ENCODE measurements around the gene PRADC1. TPM values are rescaled to one million over a fixed set of nuclear protein-coding genes. Genes with fewer than 3 reads are reported as not detected.

The PRADC1 gene
- total and polyA plus RNA-seq, 4 experiments from 2014 or later, result 7.0 to 41.5 (median 14.0) TPM

GRCh38 chr2:73255007-73255644 lies 22.1 kb upstream of the PRADC1 start:
- Histone ChIP-seq H3K27me3 (ENCODE audit: insufficient read depth, low read length) (no peaks in the 10 kb centered on the region), H3K4me3 (ENCODE audit: low read length in 2 of 2) (no peak overlapping the region), H3K36me3 (ENCODE audit: insufficient read depth, low read length) (peaks cover 30% of the 10 kb centered on the region), H3K4me1 (ENCODE audit: insufficient read depth, low read length) (peaks cover 8% of the 10 kb centered on the region), H3K9me3 (ENCODE audit: control insufficient read depth in 1 of 2, low read length in 2 of 2) (no peaks in the 10 kb centered on the region), H3K27ac (ENCODE audit: low read depth, low read length) (no peak overlapping the region)
- ChIA-PET POLR2A (ENCODE audit: partially characterized antibody) (no interaction called here), CTCF (ENCODE audit: partially characterized antibody) (no interaction called here)
- Mint-ChIP-seq H3K27ac (peak overlapping the region in 1 of 7 donors; percentile 29), H3K36me3 (peaks cover 27 to 37% of the 10 kb centered on the region in 2 donors), H3K9me3 (peaks cover 0 to 2% (median 0%) of the 10 kb centered on the region in 8 donors), H3K4me1 (peaks cover 1 to 21% (median 5%) of the 10 kb centered on the region in 4 donors), H3K27me3 (no peaks in the 10 kb centered on the region), H3K4me3 (no peak overlapping the region)
- no peak for DNase-seq
- intact Hi-C loops (cut with micrococcal nuclease), result no loop called here

- Mint-ChIP-seq H3K4me3 (no peak overlapping the region), H3K27ac (peak overlapping the region in 2 of 7 donors; percentile 29 to 48), H3K27me3 (no peaks in the 10 kb centered on the region), H3K4me1 (peaks cover 1 to 21% (median 5%) of the 10 kb centered on the region in 4 donors), H3K36me3 (peaks cover 34 to 43% of the 10 kb centered on the region in 2 donors), H3K9me3 (peaks cover 0 to 2% (median 0%) of the 10 kb centered on the region in 8 donors)
- H3K4me1 ChIP-seq (ENCODE audit: insufficient read depth, low read length), result peaks cover 8% of the 10 kb centered on the region
- intact Hi-C loops (cut with micrococcal nuclease), result no loop called here
- H3K27me3 ChIP-seq (ENCODE audit: insufficient read depth, low read length), result no peaks in the 10 kb centered on the region
- POLR2A ChIA-PET (ENCODE audit: partially characterized antibody), result interaction anchor here (1.8 kb wide), 1 partner anchor 20 kb away, joined by 11 read pairs; the partner anchor contains the start of gene CCT7
- DNase-seq, result no peak
- CTCF ChIA-PET (ENCODE audit: partially characterized antibody), result interaction anchor here (1.4 kb wide), 1 partner anchor 19 kb away, joined by 3 read pairs; no protein-coding TSS in a partner anchor
- H3K9me3 ChIP-seq (ENCODE audit: control insufficient read depth in 1 of 2, low read length in 2 of 2), result no peaks in the 10 kb centered on the region
- H3K27ac ChIP-seq (ENCODE audit: low read depth, low read length), result no peak overlapping the region
- peaks cover 36% of the 10 kb centered on the region for H3K36me3 ChIP-seq (ENCODE audit: insufficient read depth, low read length)
- H3K4me3 ChIP-seq (ENCODE audit: low read length in 2 of 2), result no peak overlapping the region
These were observed 21.4 kb upstream of the PRADC1 start for GRCh38 chr2:73254343-73255006.

DNA sequence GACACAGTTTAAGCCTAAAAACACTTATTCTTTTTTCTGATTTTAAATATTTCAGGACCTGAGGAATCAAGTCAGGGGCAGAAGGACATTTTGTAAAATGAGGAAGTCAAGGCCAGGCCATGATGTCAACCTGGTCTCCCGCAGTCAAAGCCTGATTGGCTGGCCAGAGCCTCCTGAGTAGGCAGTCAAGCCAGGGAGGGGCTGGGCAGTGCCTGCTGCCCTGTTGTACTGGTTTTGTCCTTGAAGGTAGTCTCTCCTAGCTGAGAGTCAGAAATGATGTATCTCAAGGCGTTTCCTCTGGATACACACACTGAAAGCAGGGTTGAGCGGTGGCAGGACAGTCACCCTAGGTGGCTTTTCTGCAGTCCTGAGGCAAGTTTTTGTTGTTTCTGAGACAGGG lies 20.9 kb upstream of the PRADC1 start:
- POLR2A ChIA-PET (ENCODE audit: partially characterized antibody), result interaction anchor here (1.8 kb wide), 1 partner anchor 19 kb away, joined by 11 read pairs; the partner anchor contains the start of gene CCT7
- Histone ChIP-seq H3K4me3 (ENCODE audit: low read length in 2 of 2) (no peak overlapping the region), H3K27me3 (ENCODE audit: insufficient read depth, low read length) (no peaks in the 10 kb centered on the region), H3K4me1 (ENCODE audit: insufficient read depth, low read length) (peaks cover 8% of the 10 kb centered on the region), H3K27ac (ENCODE audit: low read depth, low read length) (no peak overlapping the region), H3K9me3 (ENCODE audit: control insufficient read depth in 1 of 2, low read length in 2 of 2) (no peaks in the 10 kb centered on the region), H3K36me3 (ENCODE audit: insufficient read depth, low read length) (peaks cover 42% of the 10 kb centered on the region)
- peaks cover 1 to 21% (median 5%) of the 10 kb centered on the region in 4 donors for H3K4me1 Mint-ChIP-seq
- CTCF ChIA-PET (ENCODE audit: partially characterized antibody), result interaction anchor here (1.4 kb wide), 1 partner anchor 18 kb away, joined by 3 read pairs; no protein-coding TSS in a partner anchor
- H3K9me3 Mint-ChIP-seq, result peaks cover 0 to 2% (median 0%) of the 10 kb centered on the region in 8 donors
- peaks cover 38 to 48% of the 10 kb centered on the region in 2 donors for H3K36me3 Mint-ChIP-seq
- no peak overlapping the region for H3K27ac Mint-ChIP-seq
- no peaks in the 10 kb centered on the region for H3K27me3 Mint-ChIP-seq
- intact Hi-C loops (cut with micrococcal nuclease), result no loop called here
- no peak for DNase-seq
- no peak overlapping the region for H3K4me3 Mint-ChIP-seq

DNA sequence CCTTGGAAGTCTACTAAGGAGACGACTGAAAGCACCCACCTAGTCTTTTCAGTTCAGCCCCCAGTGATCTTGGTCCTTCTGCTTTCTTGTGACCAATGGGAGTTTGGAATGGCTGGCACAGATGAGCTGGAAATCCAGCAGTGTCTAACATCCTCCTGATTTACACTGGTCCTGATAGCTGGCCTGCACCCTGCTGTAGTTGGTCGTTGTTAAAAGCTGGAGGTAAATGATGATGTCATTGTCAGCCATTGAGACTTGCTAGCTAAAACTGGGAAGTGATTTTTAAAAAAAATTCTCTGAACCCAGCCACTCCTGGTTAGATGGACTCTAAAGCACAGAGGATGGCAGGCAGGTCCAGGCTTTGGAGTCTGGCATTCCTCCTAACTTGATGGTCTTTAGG lies 20.4 kb upstream of the PRADC1 start:
- CTCF ChIA-PET (ENCODE audit: partially characterized antibody), result interaction anchor here (1.4 kb wide), 1 partner anchor 18 kb away, joined by 3 read pairs; no protein-coding TSS in a partner anchor
- Mint-ChIP-seq H3K4me3 (no peak overlapping the region), H3K36me3 (peaks cover 41 to 53% of the 10 kb centered on the region in 2 donors), H3K4me1 (peaks cover 1 to 21% (median 5%) of the 10 kb centered on the region in 4 donors), H3K27me3 (no peaks in the 10 kb centered on the region), H3K27ac (no peak overlapping the region), H3K9me3 (peaks cover 0 to 2% (median 0%) of the 10 kb centered on the region in 8 donors)
- Histone ChIP-seq H3K4me1 (ENCODE audit: insufficient read depth, low read length) (peaks cover 8% of the 10 kb centered on the region), H3K4me3 (ENCODE audit: low read length in 2 of 2) (no peak overlapping the region), H3K9me3 (ENCODE audit: control insufficient read depth in 1 of 2, low read length in 2 of 2) (no peaks in the 10 kb centered on the region), H3K36me3 (ENCODE audit: insufficient read depth, low read length) (peaks cover 47% of the 10 kb centered on the region), H3K27ac (ENCODE audit: low read depth, low read length) (no peak overlapping the region), H3K27me3 (ENCODE audit: insufficient read depth, low read length) (no peaks in the 10 kb centered on the region)
- DNase-seq, result no peak
- POLR2A ChIA-PET (ENCODE audit: partially characterized antibody), result interaction anchor here (1.8 kb wide), 1 partner anchor 19 kb away, joined by 11 read pairs; the partner anchor contains the start of gene CCT7
- intact Hi-C loops (cut with micrococcal nuclease), result no loop called here

DNA sequence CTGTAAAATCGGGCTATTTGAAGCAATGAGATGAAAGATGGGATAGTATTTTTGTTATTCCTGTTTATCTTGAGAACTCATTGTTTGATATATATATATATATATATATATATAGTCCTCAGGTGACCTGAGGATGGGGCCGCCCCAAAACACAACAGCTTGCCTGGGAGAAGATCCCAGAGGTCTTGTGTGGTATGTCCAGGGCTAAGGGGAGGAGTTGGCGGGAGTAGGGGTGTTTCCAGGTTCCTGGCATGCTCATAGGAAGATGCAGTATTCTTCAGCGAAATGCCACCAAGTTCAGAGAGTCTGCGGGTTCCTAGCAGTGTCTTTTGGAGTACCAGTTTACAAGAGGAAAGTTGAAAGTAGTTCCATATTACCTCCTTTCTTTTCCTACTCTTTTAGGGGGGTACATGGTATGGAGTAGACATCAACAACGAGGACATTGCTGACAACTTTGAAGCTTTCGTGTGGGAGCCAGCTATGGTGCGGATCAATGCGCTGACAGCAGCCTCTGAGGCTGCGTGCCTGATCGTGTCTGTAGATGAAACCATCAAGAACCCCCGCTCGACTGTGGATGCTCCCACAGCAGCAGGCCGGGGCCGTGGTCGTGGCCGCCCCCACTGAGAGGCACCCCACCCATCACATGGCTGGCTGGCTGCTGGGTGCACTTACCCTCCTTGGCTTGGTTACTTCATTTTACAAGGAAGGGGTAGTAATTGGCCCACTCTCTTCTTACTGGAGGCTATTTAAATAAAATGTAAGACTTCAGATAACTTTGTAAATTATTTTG lies 19.4 kb upstream of the PRADC1 start:
- Histone ChIP-seq H3K27me3 (ENCODE audit: insufficient read depth, low read length) (no peaks in the 10 kb centered on the region), H3K36me3 (ENCODE audit: insufficient read depth, low read length) (peaks cover 54% of the 10 kb centered on the region), H3K4me3 (ENCODE audit: low read length in 2 of 2) (no peak overlapping the region), H3K9me3 (ENCODE audit: control insufficient read depth in 1 of 2, low read length in 2 of 2) (no peaks in the 10 kb centered on the region), H3K27ac (ENCODE audit: low read depth, low read length) (no peak overlapping the region), H3K4me1 (ENCODE audit: insufficient read depth, low read length) (no peaks in the 10 kb centered on the region)
- H3K27ac Mint-ChIP-seq, result no peak overlapping the region
- DNase-seq, result no peak
- ChIA-PET POLR2A (ENCODE audit: partially characterized antibody) (no interaction called here), CTCF (ENCODE audit: partially characterized antibody) (no interaction called here)
- H3K4me3 Mint-ChIP-seq, result no peak overlapping the region
- H3K36me3 Mint-ChIP-seq, result peaks cover 46 to 63% of the 10 kb centered on the region in 2 donors
- intact Hi-C loops (cut with micrococcal nuclease), result no loop called here
- peaks cover 0 to 2% (median 0%) of the 10 kb centered on the region in 8 donors for H3K9me3 Mint-ChIP-seq
- H3K4me1 Mint-ChIP-seq, result peaks cover 0 to 16% (median under 1%) of the 10 kb centered on the region in 4 donors
- no peaks in the 10 kb centered on the region for H3K27me3 Mint-ChIP-seq

- no peak overlapping the region for H3K4me3 ChIP-seq (ENCODE audit: low read length in 2 of 2)
- Mint-ChIP-seq H3K4me3 (no peak overlapping the region), H3K9me3 (peaks cover 0 to 2% (median 0%) of the 10 kb centered on the region in 8 donors), H3K27me3 (no peaks in the 10 kb centered on the region), H3K36me3 (peaks cover 58 to 76% of the 10 kb centered on the region in 2 donors), H3K4me1 (peaks cover 0 to 3% (median 1%) of the 10 kb centered on the region in 4 donors), H3K27ac (no peak overlapping the region)
- intact Hi-C loops (cut with micrococcal nuclease), result no loop called here
- H3K27ac ChIP-seq (ENCODE audit: low read depth, low read length), result no peak overlapping the region
- H3K9me3 ChIP-seq (ENCODE audit: control insufficient read depth in 1 of 2, low read length in 2 of 2), result no peaks in the 10 kb centered on the region
- H3K4me1 ChIP-seq (ENCODE audit: insufficient read depth, low read length), result no peaks in the 10 kb centered on the region
- H3K36me3 ChIP-seq (ENCODE audit: insufficient read depth, low read length), result peaks cover 67% of the 10 kb centered on the region
- POLR2A ChIA-PET (ENCODE audit: partially characterized antibody), result no interaction called here
- no peaks in the 10 kb centered on the region for H3K27me3 ChIP-seq (ENCODE audit: insufficient read depth, low read length)
- CTCF ChIA-PET (ENCODE audit: partially characterized antibody), result interaction anchor here (1.6 kb wide), 1 partner anchor 38 kb away, joined by 8 read pairs; the partner anchor contains the start of gene SMYD5
- no peak for DNase-seq
These were observed 18.1 kb upstream of the PRADC1 start for GRCh38 chr2:73250872-73251846.
